ENCODE results near the gene ABCC11.

The ABCC11 gene

DNA sequence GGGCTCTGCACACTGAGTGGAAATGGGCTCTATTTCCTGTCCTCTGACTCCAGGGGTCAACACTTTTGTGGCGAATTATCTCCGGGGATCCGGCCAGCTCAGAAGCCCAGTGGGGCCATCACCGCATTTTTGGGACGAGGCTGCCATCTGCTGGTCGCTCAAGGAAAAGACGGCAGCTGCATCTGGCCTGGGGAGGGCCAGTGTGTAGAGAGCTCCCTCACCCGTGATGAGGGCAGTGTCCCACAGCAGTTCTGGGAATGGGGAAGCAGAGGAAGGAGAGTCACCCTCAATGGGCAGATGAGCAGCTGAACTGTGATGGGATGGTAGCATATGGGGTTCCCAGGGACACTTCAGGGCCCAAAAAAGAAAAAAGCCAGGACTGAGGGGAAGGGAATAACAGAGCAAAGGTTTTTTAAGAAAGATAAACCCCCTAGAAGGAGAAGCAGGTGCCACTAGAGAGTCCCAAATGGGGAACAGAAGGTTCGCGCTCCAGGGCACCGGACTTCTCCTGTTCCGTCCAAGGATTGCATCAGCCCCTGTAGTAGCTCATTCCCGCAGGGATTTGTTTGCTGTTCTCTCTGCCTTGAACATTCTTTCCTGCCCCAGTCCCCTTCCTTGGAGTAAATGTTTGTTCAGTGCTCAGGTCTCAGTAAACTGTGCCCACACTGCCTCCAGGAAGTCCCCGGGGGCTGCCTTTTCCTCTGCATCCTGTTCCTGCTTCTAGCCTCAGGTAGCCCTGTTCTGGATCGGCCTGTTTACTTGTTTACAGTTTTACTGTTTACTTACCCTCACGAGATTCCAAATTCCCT is 82.2 kb downstream of the ABCC11 start:
- peak; percentile 36 to 59 for DNase-seq (ENCODE audit: low read depth in 1 of 2, low spot score in 1 of 2)

- DNase-seq (ENCODE audit: low read depth in 1 of 2, low spot score in 1 of 2), result no peak
These were observed 84.4 kb downstream of the ABCC11 start for GRCh38 chr16:48162839-48163410.

DNA sequence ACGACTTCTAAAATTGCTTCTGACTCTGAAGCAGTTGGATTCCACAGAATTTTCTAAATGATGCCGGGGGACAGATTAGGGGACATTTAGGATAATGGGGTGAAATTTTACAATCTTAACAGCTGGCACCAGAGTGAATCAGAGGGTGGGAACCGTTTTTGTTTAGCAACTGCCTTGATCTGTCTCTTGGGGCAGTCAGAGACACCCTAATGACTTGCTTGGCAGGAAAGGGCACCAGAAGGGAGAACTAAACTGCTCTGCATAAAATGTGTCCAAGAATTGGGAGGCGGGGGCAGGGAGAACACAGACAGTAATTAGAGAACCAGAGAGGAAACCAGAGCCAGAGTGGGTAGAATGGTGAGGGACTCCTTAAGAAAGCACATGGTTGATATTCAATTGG is 85.4 kb downstream of the ABCC11 start:
- no peak for DNase-seq (ENCODE audit: low read depth in 1 of 2, low spot score in 1 of 2)

- DNase-seq (ENCODE audit: low read depth in 1 of 2, low spot score in 1 of 2), result no peak
These were observed 86.8 kb downstream of the ABCC11 start for GRCh38 chr16:48160575-48160974.

- no peak for DNase-seq (ENCODE audit: low read depth in 1 of 2, low spot score in 1 of 2)
These were observed 89.0 kb downstream of the ABCC11 start for GRCh38 chr16:48158296-48158695.

GRCh38 chr16:48157794-48158193 is 89.5 kb downstream of the ABCC11 start:
- no peak for DNase-seq (ENCODE audit: low read depth in 1 of 2, low spot score in 1 of 2)

DNA sequence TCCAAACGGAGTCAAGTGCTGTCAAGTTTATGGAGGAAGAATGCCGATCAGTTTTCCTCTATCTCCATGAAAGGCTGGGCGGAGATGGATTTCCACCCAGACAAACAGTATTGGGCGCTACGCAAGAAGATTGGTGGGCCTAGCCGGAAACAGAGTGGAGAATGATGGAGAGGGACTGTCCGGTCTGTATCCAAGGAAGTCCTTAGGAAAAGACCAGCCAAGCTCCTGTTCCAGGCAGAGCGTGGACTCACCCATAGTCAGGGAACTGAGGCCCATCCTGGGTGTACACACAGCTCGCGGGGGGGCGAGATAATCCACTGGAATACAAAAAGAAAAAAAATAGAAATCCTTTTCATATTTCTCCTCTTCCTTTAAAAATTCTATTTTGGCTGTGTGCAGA is 90.0 kb downstream of the ABCC11 start:
- DNase-seq (ENCODE audit: low read depth in 1 of 2, low spot score in 1 of 2), result no peak

DNA sequence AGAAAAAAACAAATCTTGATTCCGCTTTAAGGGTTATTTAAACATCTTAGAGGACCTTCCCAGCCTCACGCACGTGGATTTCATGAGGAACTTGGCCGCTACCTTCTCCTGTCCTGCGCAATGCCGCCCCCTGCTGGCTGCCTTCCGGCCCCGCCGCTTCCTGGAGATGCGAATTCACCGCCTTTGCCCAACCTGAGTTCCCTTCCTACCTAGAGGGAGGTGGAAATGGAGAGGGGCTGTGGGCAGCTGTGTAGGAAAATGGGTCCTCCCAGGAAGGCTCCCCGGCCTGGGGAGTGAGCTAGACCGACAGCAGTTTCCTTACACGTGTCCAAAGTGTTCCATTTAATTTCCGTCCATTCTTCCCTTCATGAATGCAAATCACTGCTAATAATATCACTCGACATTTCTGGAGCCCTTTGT is 90.5 kb downstream of the ABCC11 start:
- peak; percentile 54 to 83 for DNase-seq (ENCODE audit: low read depth in 1 of 2, low spot score in 1 of 2)

DNA sequence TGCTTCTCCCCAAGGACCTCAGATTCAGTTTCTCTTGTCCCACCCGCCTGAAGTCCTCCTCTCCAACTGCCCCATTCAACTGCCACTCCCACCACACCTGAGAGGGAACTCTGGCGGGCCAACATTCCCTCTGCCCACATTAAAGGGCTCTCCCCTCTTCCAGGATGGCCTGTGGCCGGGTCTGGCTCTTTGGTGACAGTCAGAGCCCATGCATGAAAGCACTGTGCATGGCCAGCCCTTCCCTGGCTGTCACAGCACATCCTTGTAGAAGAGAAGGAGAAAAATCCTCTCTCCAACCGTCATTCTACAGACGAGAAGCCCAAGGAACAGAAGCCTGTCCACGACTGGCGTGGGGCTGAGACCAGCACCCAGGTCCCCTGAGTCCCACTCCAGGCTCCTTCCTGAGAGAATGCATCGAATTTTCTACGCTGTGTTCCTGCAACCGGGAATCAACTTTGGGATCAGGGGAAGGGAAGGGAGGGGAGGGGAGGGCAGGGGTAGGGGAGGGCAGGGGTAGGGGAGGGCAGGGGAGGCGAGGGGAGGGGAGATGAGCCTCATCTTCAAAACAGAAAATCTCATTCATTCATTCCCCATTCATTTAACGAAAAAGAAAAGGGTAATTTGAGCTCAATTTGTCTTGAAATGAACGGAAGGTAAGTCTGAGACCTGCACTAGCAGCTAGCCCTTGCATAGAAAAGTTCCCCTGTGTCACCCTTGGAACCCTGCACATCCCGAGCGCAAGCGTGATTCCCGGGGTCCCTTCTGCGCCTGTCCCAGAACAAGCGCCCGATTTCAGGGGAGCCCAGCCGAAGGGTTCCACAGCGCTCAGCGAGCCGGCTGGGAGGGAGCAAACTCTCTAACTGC is 91.2 kb downstream of the ABCC11 start, which contains the start of gene ABCC12:
TSS of gene ABCC12 (minus strand) at position 68 of the 864 bp plus-strand sequence. CDS start 9,569 bp downstream, outside the sequence.
- no peak for DNase-seq (ENCODE audit: low read depth in 1 of 2, low spot score in 1 of 2)

GRCh38 chr16:48153774-48154173 is 93.6 kb downstream of the ABCC11 start:
- no peak for DNase-seq (ENCODE audit: low read depth in 1 of 2, low spot score in 1 of 2)

GRCh38 chr16:48152226-48152625 is 95.1 kb downstream of the ABCC11 start:
- no peak for DNase-seq (ENCODE audit: low read depth in 1 of 2, low spot score in 1 of 2)

GRCh38 chr16:48150707-48151106 is 96.6 kb downstream of the ABCC11 start:
- DNase-seq (ENCODE audit: low read depth in 1 of 2, low spot score in 1 of 2), result no peak

- DNase-seq (ENCODE audit: low read depth in 1 of 2, low spot score in 1 of 2), result no peak
These were observed 100.6 kb downstream of the ABCC11 start for GRCh38 chr16:48146710-48147109.

DNA sequence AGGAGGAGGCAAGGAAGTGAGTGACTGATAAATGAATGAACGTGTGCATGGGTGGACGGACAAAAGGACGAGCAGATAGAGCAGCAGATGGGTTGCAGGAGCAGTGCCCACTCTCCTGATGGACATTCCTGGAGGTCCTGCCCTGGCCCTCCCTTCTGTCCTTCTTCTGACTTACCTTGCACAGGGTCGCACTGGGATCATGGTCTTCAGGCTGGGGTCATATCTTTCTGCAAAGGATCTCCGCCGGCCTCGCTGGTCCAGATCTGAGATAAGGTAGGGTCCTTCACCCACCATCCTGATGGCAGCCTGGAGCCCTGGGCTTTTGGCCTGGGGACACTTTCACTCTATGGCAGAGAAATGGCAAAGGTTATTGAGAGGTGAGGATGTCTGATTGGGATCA is 101.2 kb downstream of the ABCC11 start:
- DNase-seq (ENCODE audit: low read depth in 1 of 2, low spot score in 1 of 2), result no peak

GRCh38 chr16:48143812-48144368 is 103.4 kb downstream of the ABCC11 start:
- no peak for DNase-seq (ENCODE audit: low read depth in 1 of 2, low spot score in 1 of 2)

GRCh38 chr16:48140821-48141220 is 106.5 kb downstream of the ABCC11 start:
- no peak for DNase-seq (ENCODE audit: low read depth in 1 of 2, low spot score in 1 of 2)

GRCh38 chr16:48139517-48139916 is 107.8 kb downstream of the ABCC11 start:
- DNase-seq (ENCODE audit: low read depth in 1 of 2, low spot score in 1 of 2), result no peak

DNA sequence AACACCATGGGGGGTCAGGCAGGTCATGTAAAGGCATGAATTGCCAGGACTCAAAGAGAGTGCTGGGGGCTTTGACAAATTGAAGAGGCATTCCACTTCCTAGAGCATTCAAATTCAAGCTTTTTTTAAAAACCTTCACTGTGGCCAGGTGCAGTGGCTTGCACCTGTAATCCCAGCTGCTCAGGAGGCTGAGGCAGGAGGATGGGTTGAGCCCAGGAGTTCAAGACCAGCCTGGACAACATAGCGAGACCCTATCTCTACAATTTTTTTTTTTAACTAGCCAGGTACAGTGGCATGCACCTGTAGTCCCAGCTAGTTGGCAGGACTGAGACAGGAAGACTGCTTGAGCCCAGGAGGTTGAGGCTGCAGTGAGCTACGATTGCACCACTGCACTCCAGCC is 108.8 kb downstream of the ABCC11 start:
- no peak for DNase-seq (ENCODE audit: low read depth in 1 of 2, low spot score in 1 of 2)

- no peak for DNase-seq (ENCODE audit: low read depth in 1 of 2, low spot score in 1 of 2)
These were observed 109.5 kb downstream of the ABCC11 start for GRCh38 chr16:48137822-48138221.

- no peak for DNase-seq (ENCODE audit: low read depth in 1 of 2, low spot score in 1 of 2)
These were observed 110.6 kb downstream of the ABCC11 start for GRCh38 chr16:48136547-48137360.
